GM04504 (cell line): ENCODE data around the gene TMEM45A.
"Not testable (repeated sequence)": the region's sequence is repeated elsewhere in the genome, so short reads cannot be mapped to it uniquely, and the experiment has no call there.

Source experiments
- DNase-seq: peaks from one replicate; pipeline ENCODE4 v3.0.0-alpha.2; 2012; ENCODE audit warnings: low read depth

TMEM45A gene

GRCh38 chr3:100483529-100483928, 8.9 kb upstream of the TMEM45A start:
- DNase-seq: no peak

GRCh38 chr3:100486808-100487207, 5.6 kb upstream of the TMEM45A start:
- no peak for DNase-seq

GRCh38 chr3:100489118-100489517, 3.3 kb upstream of the TMEM45A start:
- no peak for DNase-seq

- DNase-seq: no peak
Measured at GRCh38 chr3:100496711-100497261, 4.4 kb downstream of the TMEM45A start.

- no peak for DNase-seq
Measured at GRCh38 chr3:100499651-100500050, 7.2 kb downstream of the TMEM45A start.

- DNase-seq: no peak
Measured at GRCh38 chr3:100500320-100500880, 8.0 kb downstream of the TMEM45A start.

- no peak for DNase-seq
Measured at GRCh38 chr3:100503448-100503847, 11.0 kb downstream of the TMEM45A start.

GRCh38 chr3:100506355-100506754, 13.9 kb downstream of the TMEM45A start:
- DNase-seq: no peak

GRCh38 chr3:100509818-100510217, 17.4 kb downstream of the TMEM45A start:
- not testable (repeated sequence) for DNase-seq

- no peak for DNase-seq
Measured at GRCh38 chr3:100516232-100516631, 23.8 kb downstream of the TMEM45A start.

GRCh38 chr3:100516838-100517237, 24.4 kb downstream of the TMEM45A start:
- DNase-seq: peak; percentile 79

- no peak for DNase-seq
Measured at GRCh38 chr3:100517276-100517675, 24.9 kb downstream of the TMEM45A start.

- DNase-seq: no peak
Measured at GRCh38 chr3:100518244-100518643, 25.8 kb downstream of the TMEM45A start.

GRCh38 chr3:100518983-100519382, 26.6 kb downstream of the TMEM45A start:
- DNase-seq: no peak

GRCh38 chr3:100521439-100521845, 29.0 kb downstream of the TMEM45A start:
- no peak for DNase-seq

- DNase-seq: no peak
Measured at GRCh38 chr3:100522125-100522524, 29.7 kb downstream of the TMEM45A start.

- DNase-seq: no peak
Measured at GRCh38 chr3:100523050-100523760, 30.8 kb downstream of the TMEM45A start.

GRCh38 chr3:100525753-100526612, 33.6 kb downstream of the TMEM45A start:
- peak; percentile 96 for DNase-seq

GRCh38 chr3:100526613-100527346, 34.4 kb downstream of the TMEM45A start:
- DNase-seq: no peak

GRCh38 chr3:100527347-100527735, 34.9 kb downstream of the TMEM45A start:
- DNase-seq: no peak

- no peak for DNase-seq
Measured at GRCh38 chr3:100531093-100531492, 38.7 kb downstream of the TMEM45A start.

GRCh38 chr3:100532411-100532810, 40.0 kb downstream of the TMEM45A start:
- no peak for DNase-seq
